HAP-1 (cell line): ENCODE measurements around the gene AOPEP.

Experiments
- DNase-seq, 2 experiments: peaks; one replicate each; pipeline ENCODE4 v3.0.0-alpha.2; 2016 to 2020; ENCODE audit warnings: low spot score in 2 of 2
- H3K27me3 ChIP-seq: fragments of 250-450 bp; sonication (Bioruptor Pico); 2 replicates; pipeline ENCODE4 v1.5.1; 2020; ENCODE audit warnings: low read depth, mild to moderate bottlenecking, moderate library complexity
- H3K36me3 ChIP-seq: fragments of 250-450 bp; sonication (Bioruptor Pico); replicated peaks from 2 replicates; pipeline ENCODE4 v1.5.1; 2020; ENCODE audit warnings: mild to moderate bottlenecking
- H3K4me1 ChIP-seq: fragments of 250-450 bp; sonication (Bioruptor Pico); 2 replicates; pipeline ENCODE4 v1.5.1; 2020; ENCODE audit warnings: mild to moderate bottlenecking
- H3K4me3 ChIP-seq: fragments of 250-450 bp; sonication (Bioruptor Pico); 2 replicates; pipeline ENCODE4 v1.5.1; 2020; ENCODE audit warnings: mild to moderate bottlenecking, moderate library complexity
- H3K9me3 ChIP-seq: fragments of 250-450 bp; sonication (Bioruptor Pico); 2 replicates; pipeline ENCODE4 v1.5.1; 2020; ENCODE audit warnings: mild to moderate bottlenecking, moderate library complexity
- in situ Hi-C: fragments of 300-500 bp; cut with MboI; formaldehyde crosslinking; loops from 3 replicates; pipeline ENCODE4 v1.14.3; 2020; ENCODE audit warnings: low sequenced_read_pairs, inconsistent platforms, mixed read lengths

AOPEP gene

GRCh38 chr9:94796687-94797086 lies 70.2 kb downstream of the AOPEP start:
- DNase-seq, result no peak
- peaks cover 19% of the 10 kb centered on the region for H3K4me1 ChIP-seq
- no peak overlapping the region for H3K4me3 ChIP-seq
- H3K27me3 ChIP-seq, result no peaks in the 10 kb centered on the region
- H3K36me3 ChIP-seq, result peaks cover 4% of the 10 kb centered on the region
- no peaks in the 10 kb centered on the region for H3K9me3 ChIP-seq
- in situ Hi-C loops, result no loop called here

- Histone ChIP-seq H3K9me3 (no peaks in the 10 kb centered on the region), H3K27me3 (no peaks in the 10 kb centered on the region), H3K36me3 (peaks cover 4% of the 10 kb centered on the region), H3K4me1 (peaks cover 19% of the 10 kb centered on the region), H3K4me3 (no peak overlapping the region)
- in situ Hi-C loops, result no loop called here
- DNase-seq, result no peak
Observed at GRCh38 chr9:94798201-94798600, 71.7 kb downstream of the AOPEP start.

- H3K36me3 ChIP-seq, result peaks cover 4% of the 10 kb centered on the region
- no peak for DNase-seq
- H3K9me3 ChIP-seq, result no peaks in the 10 kb centered on the region
- H3K4me3 ChIP-seq, result no peak overlapping the region
- peaks cover 19% of the 10 kb centered on the region for H3K4me1 ChIP-seq
- in situ Hi-C loops, result no loop called here
- H3K27me3 ChIP-seq, result no peaks in the 10 kb centered on the region
Observed at GRCh38 chr9:94798708-94799107, 72.2 kb downstream of the AOPEP start.

- DNase-seq, result peak in 1 of 2 experiments; percentile 23
- in situ Hi-C loops, result no loop called here
- no peaks in the 10 kb centered on the region for H3K9me3 ChIP-seq
Observed at GRCh38 chr9:94799578-94800264, 73.2 kb downstream of the AOPEP start.

GRCh38 chr9:94800424-94801117 lies 74.1 kb downstream of the AOPEP start:
- peak; percentile 22 to 70 for DNase-seq
- Histone ChIP-seq H3K4me3 (no peak overlapping the region), H3K4me1 (peaks cover 27% of the 10 kb centered on the region), H3K36me3 (peaks cover 4% of the 10 kb centered on the region), H3K9me3 (no peaks in the 10 kb centered on the region), H3K27me3 (no peaks in the 10 kb centered on the region)
- in situ Hi-C loops, result no loop called here

More at GRCh38 chr9:94799578-94800264, 73.2 kb downstream of the AOPEP start:
- Histone ChIP-seq H3K4me1 (peaks cover 19% of the 10 kb centered on the region), H3K36me3 (peaks cover 4% of the 10 kb centered on the region), H3K27me3 (no peaks in the 10 kb centered on the region), H3K4me3 (no peak overlapping the region)

- Histone ChIP-seq H3K4me3 (no peak overlapping the region), H3K27me3 (no peaks in the 10 kb centered on the region), H3K36me3 (peaks cover 4% of the 10 kb centered on the region), H3K4me1 (peaks cover 33% of the 10 kb centered on the region), H3K9me3 (no peaks in the 10 kb centered on the region)
- no peak for DNase-seq
- in situ Hi-C loops, result no loop called here
Observed at GRCh38 chr9:94801234-94801633, 74.7 kb downstream of the AOPEP start.

GRCh38 chr9:94801681-94802080 lies 75.2 kb downstream of the AOPEP start:
- H3K36me3 ChIP-seq, result peaks cover 4% of the 10 kb centered on the region
- peaks cover 37% of the 10 kb centered on the region for H3K4me1 ChIP-seq
- in situ Hi-C loops, result no loop called here
- no peak overlapping the region for H3K4me3 ChIP-seq
- H3K27me3 ChIP-seq, result no peaks in the 10 kb centered on the region
- no peak for DNase-seq
- no peaks in the 10 kb centered on the region for H3K9me3 ChIP-seq

- Histone ChIP-seq H3K4me3 (no peak overlapping the region), H3K9me3 (no peaks in the 10 kb centered on the region), H3K27me3 (no peaks in the 10 kb centered on the region), H3K36me3 (peaks cover 4% of the 10 kb centered on the region), H3K4me1 (peaks cover 40% of the 10 kb centered on the region)
- DNase-seq, result no peak
- in situ Hi-C loops, result no loop called here
Observed at GRCh38 chr9:94802251-94802650, 75.8 kb downstream of the AOPEP start.

GRCh38 chr9:94802793-94803192 lies 76.3 kb downstream of the AOPEP start:
- peaks cover 8% of the 10 kb centered on the region for H3K36me3 ChIP-seq
- H3K9me3 ChIP-seq, result no peaks in the 10 kb centered on the region
- in situ Hi-C loops, result no loop called here
- peaks cover 40% of the 10 kb centered on the region for H3K4me1 ChIP-seq
- DNase-seq, result no peak
- H3K27me3 ChIP-seq, result no peaks in the 10 kb centered on the region
- no peak overlapping the region for H3K4me3 ChIP-seq

- Histone ChIP-seq H3K4me3 (no peak overlapping the region), H3K9me3 (no peaks in the 10 kb centered on the region), H3K27me3 (no peaks in the 10 kb centered on the region), H3K36me3 (peaks cover 8% of the 10 kb centered on the region), H3K4me1 (peaks cover 40% of the 10 kb centered on the region)
- in situ Hi-C loops, result no loop called here
- DNase-seq, result no peak
Observed at GRCh38 chr9:94804316-94804715, 77.8 kb downstream of the AOPEP start.

- in situ Hi-C loops, result no loop called here
- H3K4me3 ChIP-seq, result no peak overlapping the region
- H3K9me3 ChIP-seq, result no peaks in the 10 kb centered on the region
- H3K36me3 ChIP-seq, result peaks cover 8% of the 10 kb centered on the region
- DNase-seq, result no peak
- H3K27me3 ChIP-seq, result no peaks in the 10 kb centered on the region
- H3K4me1 ChIP-seq, result peaks cover 33% of the 10 kb centered on the region
Observed at GRCh38 chr9:94805051-94805489, 78.6 kb downstream of the AOPEP start.

GRCh38 chr9:94805585-94805984 lies 79.1 kb downstream of the AOPEP start:
- peaks cover 8% of the 10 kb centered on the region for H3K36me3 ChIP-seq
- peak; percentile 64 to 83 for DNase-seq
- no peak overlapping the region for H3K4me3 ChIP-seq
- H3K27me3 ChIP-seq, result no peaks in the 10 kb centered on the region
- in situ Hi-C loops, result no loop called here
- no peaks in the 10 kb centered on the region for H3K9me3 ChIP-seq
- peaks cover 28% of the 10 kb centered on the region for H3K4me1 ChIP-seq

GRCh38 chr9:94806307-94806893 lies 79.9 kb downstream of the AOPEP start:
- DNase-seq, result peak; percentile 54 to 77
- Histone ChIP-seq H3K36me3 (peaks cover 4% of the 10 kb centered on the region; the same call in 1 of the 2 replicates), H3K4me1 (peaks cover 21% of the 10 kb centered on the region), H3K4me3 (no peak overlapping the region), H3K9me3 (no peaks in the 10 kb centered on the region), H3K27me3 (no peaks in the 10 kb centered on the region)
- in situ Hi-C loops, result no loop called here

GRCh38 chr9:94807556-94807955 lies 81.1 kb downstream of the AOPEP start:
- in situ Hi-C loops, result no loop called here
- no peak overlapping the region for H3K4me3 ChIP-seq
- peaks cover 4% of the 10 kb centered on the region; the same call in 1 of the 2 replicates for H3K36me3 ChIP-seq
- H3K27me3 ChIP-seq, result no peaks in the 10 kb centered on the region
- no peak for DNase-seq
- H3K4me1 ChIP-seq, result peaks cover 21% of the 10 kb centered on the region
- no peaks in the 10 kb centered on the region for H3K9me3 ChIP-seq
